HG03442 (cell line): ENCODE data around the gene SPATA7.
A peak's percentile ranks its signal among the peaks of the same experiment; 100 is the strongest.
"Not testable (repeated sequence)": the region's sequence is repeated elsewhere in the genome, so short reads cannot be mapped to it uniquely, and the experiment has no call there.

ENCODE experiments used
- ATAC-seq: cut with Tn5 transposase; IDR thresholded peaks from one replicate; pipeline ENCODE4 v1.9.1; 2021; ENCODE audit warnings: mild to moderate bottlenecking, moderate library complexity; ENCODE audit not compliant: unreplicated experiment

Gene SPATA7, protein sequence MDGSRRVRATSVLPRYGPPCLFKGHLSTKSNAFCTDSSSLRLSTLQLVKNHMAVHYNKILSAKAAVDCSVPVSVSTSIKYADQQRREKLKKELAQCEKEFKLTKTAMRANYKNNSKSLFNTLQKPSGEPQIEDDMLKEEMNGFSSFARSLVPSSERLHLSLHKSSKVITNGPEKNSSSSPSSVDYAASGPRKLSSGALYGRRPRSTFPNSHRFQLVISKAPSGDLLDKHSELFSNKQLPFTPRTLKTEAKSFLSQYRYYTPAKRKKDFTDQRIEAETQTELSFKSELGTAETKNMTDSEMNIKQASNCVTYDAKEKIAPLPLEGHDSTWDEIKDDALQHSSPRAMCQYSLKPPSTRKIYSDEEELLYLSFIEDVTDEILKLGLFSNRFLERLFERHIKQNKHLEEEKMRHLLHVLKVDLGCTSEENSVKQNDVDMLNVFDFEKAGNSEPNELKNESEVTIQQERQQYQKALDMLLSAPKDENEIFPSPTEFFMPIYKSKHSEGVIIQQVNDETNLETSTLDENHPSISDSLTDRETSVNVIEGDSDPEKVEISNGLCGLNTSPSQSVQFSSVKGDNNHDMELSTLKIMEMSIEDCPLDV

GRCh38 chr14:88385212-88386101, at the start of gene SPATA7:
Gene SPATA7, plus strand, starts transcription at chr14:88385657. Its CDS starts 162 bp downstream, at chr14:88385819.
- peak; percentile 99 for ATAC-seq

DNA sequence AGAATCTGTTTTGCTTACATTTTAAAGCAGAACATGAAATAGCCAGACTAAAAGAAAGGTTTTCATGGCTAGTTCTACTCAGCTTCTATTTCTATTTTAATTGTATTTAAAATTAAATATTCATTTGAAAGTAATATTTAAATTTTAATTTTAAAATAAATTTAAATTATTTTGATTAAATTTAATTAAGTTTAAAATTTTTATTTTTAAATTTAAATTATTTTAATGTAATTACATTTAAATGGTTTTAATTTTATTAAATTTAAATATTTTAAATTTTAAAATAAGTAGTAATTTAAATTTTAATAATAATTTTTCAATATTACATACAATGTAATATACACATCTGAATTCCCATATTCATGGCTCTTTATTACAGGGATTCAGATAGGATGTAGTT, 45.1 kb upstream of the SPATA7 start:
- no peak for ATAC-seq

- ATAC-seq = no peak
Observed at GRCh38 chr14:88342980-88343379, 42.5 kb upstream of the SPATA7 start.

- ATAC-seq = no peak
Observed at GRCh38 chr14:88346048-88346639, 39.3 kb upstream of the SPATA7 start.

- no peak for ATAC-seq
Observed at GRCh38 chr14:88348546-88348945, 36.9 kb upstream of the SPATA7 start.

DNA sequence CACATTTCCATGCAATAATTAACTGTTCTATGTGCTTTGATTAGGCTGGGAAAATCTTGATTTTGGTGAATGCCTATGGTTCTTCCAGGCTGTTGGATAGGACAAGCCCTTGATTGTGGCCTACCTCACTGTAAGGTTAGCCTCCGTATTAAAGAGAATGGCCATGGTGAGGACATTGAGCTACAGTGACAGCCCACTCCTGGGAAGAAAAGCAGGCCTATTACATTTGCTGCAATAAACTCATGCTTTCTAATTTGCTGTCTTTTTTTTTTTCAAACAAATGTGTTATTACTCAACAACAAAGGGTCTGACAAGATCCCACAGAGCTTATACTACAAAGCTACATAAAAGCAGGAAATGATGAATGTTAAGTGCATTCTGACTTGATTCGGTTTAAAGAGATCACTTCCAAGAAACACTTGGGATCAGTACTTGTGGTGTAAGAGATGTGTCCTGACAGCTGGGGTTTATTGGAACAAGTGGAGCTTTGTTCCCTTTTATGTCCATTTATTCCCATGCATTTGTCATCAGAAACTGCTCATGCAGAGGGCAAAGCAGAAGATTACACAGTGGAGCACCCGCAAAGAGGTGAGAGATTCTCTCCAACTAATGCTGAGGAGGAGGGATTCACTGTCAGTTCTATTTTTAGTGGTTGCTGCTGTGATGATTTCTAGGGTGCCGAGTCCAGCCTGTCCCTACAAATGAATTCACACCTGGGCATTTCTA, 33.3 kb upstream of the SPATA7 start:
- ATAC-seq = no peak

- no peak for ATAC-seq
Observed at GRCh38 chr14:88352698-88353097, 32.8 kb upstream of the SPATA7 start.

DNA sequence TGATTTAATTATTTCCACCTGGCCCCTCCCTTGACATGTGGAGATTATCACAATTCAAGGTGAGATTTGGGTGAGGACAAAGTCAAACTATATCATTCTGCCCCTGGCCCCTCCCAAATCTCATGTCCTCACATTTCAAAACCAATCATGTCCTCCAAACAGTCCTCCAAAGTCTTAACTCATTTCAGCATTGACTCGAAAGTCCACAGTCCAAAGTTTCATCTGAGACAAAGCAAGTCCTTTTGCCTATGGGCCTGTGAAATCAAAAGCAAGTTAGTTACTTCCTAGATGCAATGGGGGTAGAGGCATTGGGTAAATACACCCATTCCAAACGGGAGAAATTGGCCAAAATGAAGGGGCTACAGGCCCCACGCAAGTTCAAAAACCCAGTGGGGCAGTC, 31.1 kb upstream of the SPATA7 start:
- ATAC-seq = no peak

GRCh38 chr14:88359500-88359899, 26.0 kb upstream of the SPATA7 start:
- no peak for ATAC-seq

GRCh38 chr14:88363644-88364043, 21.8 kb upstream of the SPATA7 start:
- no peak for ATAC-seq

- no peak for ATAC-seq
Observed at GRCh38 chr14:88364710-88365413, 20.6 kb upstream of the SPATA7 start.

GRCh38 chr14:88369496-88369895, 16.0 kb upstream of the SPATA7 start:
- no peak for ATAC-seq

DNA sequence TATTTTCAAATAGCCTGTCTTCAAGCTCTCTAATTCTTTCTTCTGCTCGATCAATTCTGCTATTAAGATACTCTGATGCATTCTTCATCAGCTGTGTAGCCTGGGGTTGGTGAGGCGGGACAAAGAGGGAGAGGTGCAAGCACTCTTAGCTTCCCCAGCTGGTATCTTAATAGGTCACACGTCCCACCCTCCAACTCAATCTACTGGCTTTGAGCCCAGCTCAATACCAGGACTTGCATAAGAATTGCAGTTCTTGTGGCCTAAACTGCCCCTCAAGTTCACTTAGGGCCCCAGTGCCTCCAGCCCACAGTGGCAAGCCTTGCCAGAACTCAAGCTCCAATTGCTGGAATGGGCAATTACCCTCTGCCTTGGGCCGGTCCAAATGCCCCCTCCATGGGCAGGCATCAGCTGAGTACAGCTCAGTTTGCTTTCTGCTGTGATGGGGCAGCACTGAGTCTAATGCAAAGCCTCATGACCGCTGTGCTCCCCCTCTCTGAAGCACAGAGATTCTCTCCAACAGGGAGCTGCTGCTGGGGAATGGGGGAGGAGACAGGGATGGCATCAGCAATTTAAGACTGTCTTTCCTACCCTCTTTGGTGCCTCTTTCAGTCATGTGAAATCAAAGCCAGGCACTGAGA, 5.6 kb upstream of the SPATA7 start:
- no peak for ATAC-seq

GRCh38 chr14:88380405-88380804, 5.1 kb upstream of the SPATA7 start:
- ATAC-seq = no peak

GRCh38 chr14:88381634-88382033, 3.8 kb upstream of the SPATA7 start:
- ATAC-seq = not testable (repeated sequence)

DNA sequence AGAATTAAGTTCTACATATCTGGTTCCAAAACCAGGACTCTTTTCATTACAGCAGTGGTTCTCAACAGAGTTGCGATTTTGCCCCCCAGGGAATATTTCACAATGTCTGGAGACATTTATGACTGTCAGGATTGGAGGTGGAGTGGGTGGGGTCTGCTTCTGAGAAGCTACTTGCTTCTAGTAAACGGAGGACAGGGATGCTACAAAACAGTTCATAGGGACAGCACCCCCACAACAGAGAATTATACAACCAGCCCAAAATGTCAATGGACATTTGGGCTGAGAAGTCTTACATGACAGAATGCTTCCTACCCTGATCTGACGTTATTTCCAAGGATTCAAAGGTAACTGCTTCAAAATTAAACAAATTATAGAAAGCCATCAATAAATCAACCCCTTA, 739 bp upstream of the SPATA7 start:
- no peak for ATAC-seq

DNA sequence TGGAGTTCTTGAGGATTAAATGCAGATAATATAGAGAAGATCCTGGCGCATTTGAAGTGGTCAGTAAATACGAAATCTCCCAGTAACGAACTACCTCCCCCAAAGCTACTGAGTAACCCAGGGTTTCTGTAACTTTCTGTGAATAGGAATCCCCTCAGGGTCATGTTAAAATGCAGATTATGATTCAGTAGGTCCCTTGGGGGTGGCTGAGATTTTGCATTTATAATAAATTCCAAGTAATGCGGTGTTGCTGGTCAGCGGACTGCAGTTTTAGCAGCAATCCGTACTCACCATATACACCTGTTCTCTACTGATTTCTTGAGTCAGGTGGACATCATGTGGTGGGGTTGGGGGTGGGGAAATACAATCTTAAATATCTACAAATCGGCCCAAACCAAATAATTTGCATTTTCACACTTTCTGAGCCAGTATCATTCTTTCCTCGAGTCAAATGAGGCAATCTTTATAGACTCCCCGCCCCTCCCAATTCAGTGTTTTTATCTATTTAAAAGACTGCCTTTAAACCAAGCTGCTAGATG, 868 bp downstream of the SPATA7 start:
- ATAC-seq = no peak

- ATAC-seq = no peak
Observed at GRCh38 chr14:88388741-88389282, 3.4 kb downstream of the SPATA7 start.

GRCh38 chr14:88392609-88393008, 7.2 kb downstream of the SPATA7 start:
- ATAC-seq = no peak
